Lung microvascular endothelial cell (primary cell): ENCODE data around the gene OR4F17. TPM values are rescaled to one million over a fixed set of nuclear protein-coding genes. Genes with fewer than 3 reads are reported as not detected.
"Not testable (repeated sequence)": the region's sequence is repeated elsewhere in the genome, so short reads cannot be mapped to it uniquely, and the experiment has no call there.

Experiments
- DNase-seq, 2 donors: peaks; one replicate each; pipeline versions ENCODE4 v3.0.0 to v3.0.0-alpha.2; 2010; ENCODE audit warnings: low read depth in 2 of 2
- total RNA-seq: library from RNA; depleted of rRNA; stranded (reverse); fragments of >200 nt; gene quantifications from 2 replicates; pipeline ENCODE4 v1.2.1, GENCODE V29; 2014

Gene OR4F17
- total RNA-seq, result not detected in 2 replicates

- DNase-seq, result not testable (repeated sequence)
These were observed at the start of gene OR4F17 for GRCh38 chr19:106804-107203. Gene OR4F17, plus strand, starts transcription at chr19:107104. Its CDS starts 3,575 bp downstream, at chr19:110679.

GRCh38 chr19:70793-71192, 36.1 kb upstream of the OR4F17 start:
- not testable (repeated sequence) for DNase-seq

- DNase-seq, result not testable (repeated sequence)
These were observed 24.0 kb upstream of the OR4F17 start for GRCh38 chr19:82864-83263.

- DNase-seq, result not testable (repeated sequence)
These were observed 23.3 kb upstream of the OR4F17 start for GRCh38 chr19:83626-84025.

GRCh38 chr19:90678-91077, 16.2 kb upstream of the OR4F17 start:
- not testable (repeated sequence) for DNase-seq

- not testable (repeated sequence) for DNase-seq
These were observed 12.1 kb upstream of the OR4F17 start for GRCh38 chr19:94794-95193.

- DNase-seq, result not testable (repeated sequence)
These were observed 9.3 kb upstream of the OR4F17 start for GRCh38 chr19:97647-98046.

- DNase-seq, result not testable (repeated sequence)
These were observed 13.7 kb downstream of the OR4F17 start for GRCh38 chr19:120443-121140.

Other genes starting within 250 kb of the OR4F17 start
- gene PLPP2, start 184.3 kb downstream of the OR4F17 start, total RNA-seq, result 31.6 and 36.1 TPM in 2 replicates
- gene MIER2, start 237.7 kb downstream of the OR4F17 start, total RNA-seq, result 6.5 and 6.9 TPM in 2 replicates